ENCODE measurements around the gene SLC16A10.

The SLC16A10 gene

GRCh38 chr6:111263837-111264236 is 176.5 kb downstream of the SLC16A10 start:
- no peak for DNase-seq

- no peak for DNase-seq
Measured at GRCh38 chr6:111265842-111266241, 178.5 kb downstream of the SLC16A10 start.

- no peak for DNase-seq
Measured at GRCh38 chr6:111266276-111266675, 179.0 kb downstream of the SLC16A10 start.

GRCh38 chr6:111267764-111268333 is 180.5 kb downstream of the SLC16A10 start:
- DNase-seq: no peak

- DNase-seq: no peak
Measured at GRCh38 chr6:111269401-111269970, 182.2 kb downstream of the SLC16A10 start.

GRCh38 chr6:111270121-111270520 is 182.8 kb downstream of the SLC16A10 start:
- no peak for DNase-seq

- no peak for DNase-seq
Measured at GRCh38 chr6:111274593-111275217, 187.4 kb downstream of the SLC16A10 start.

- no peak for DNase-seq
Measured at GRCh38 chr6:111276335-111276734, 189.0 kb downstream of the SLC16A10 start.

GRCh38 chr6:111276736-111277135 is 189.4 kb downstream of the SLC16A10 start:
- no peak for DNase-seq

GRCh38 chr6:111277819-111278218 is 190.5 kb downstream of the SLC16A10 start:
- DNase-seq: no peak

GRCh38 chr6:111278731-111279130 is 191.4 kb downstream of the SLC16A10 start:
- no peak for DNase-seq

- no peak for DNase-seq
Measured at GRCh38 chr6:111280445-111280955, 193.2 kb downstream of the SLC16A10 start.

All from inflammatory macrophage (primary cell).